ENCODE measurements around the gene TNNT2. TPM values are rescaled to one million over a fixed set of nuclear protein-coding genes. Genes with fewer than 3 reads are reported as not detected.

Gene TNNT2
- total and polyA plus RNA-seq, 2 donors (not counting 1 experiment from before 2014, with no cell fraction given) = 1.4 TPM; not detected in 1

- H3K79me2 ChIP-seq (ENCODE audit: control insufficient read depth, insufficient read depth, low read length) = no peaks in the 10 kb centered on the region
- H3K4me2 ChIP-seq (ENCODE audit: extremely low read depth, insufficient read depth, low read length) = no peak overlapping the region
- no peaks in the 10 kb centered on the region for H3K4me1 ChIP-seq (ENCODE audit: control insufficient read depth, extremely low read depth, insufficient read depth, low read length)
- no peak for DNase-seq (ENCODE audit: low read depth in 2 of 2)
- no peaks in the 10 kb centered on the region for H4K20me1 ChIP-seq (ENCODE audit: control insufficient read depth, extremely low read depth, insufficient read depth, low read length)
- peaks cover 8% of the 10 kb centered on the region for H3K27me3 ChIP-seq (ENCODE audit: control insufficient read depth, insufficient read depth, low read length)
- no peaks in the 10 kb centered on the region for H3K9me3 ChIP-seq (ENCODE audit: control insufficient read depth, insufficient read depth, low read depth, low read length)
- no peak overlapping the region for H3K4me3 ChIP-seq (replicated peaks in 1 of 4; ENCODE audit: control extremely low read depth in 1 of 4, insufficient read depth in 1 of 4, low read depth in 3 of 4, low read length in 4 of 4)
- H3K36me3 ChIP-seq (ENCODE audit: control insufficient read depth, insufficient read depth, low read length) = no peaks in the 10 kb centered on the region
- no peak overlapping the region for H2AFZ ChIP-seq (ENCODE audit: low read length)
- no peak overlapping the region for H3K9ac ChIP-seq (ENCODE audit: insufficient read depth, low read length)
- no peak overlapping the region for H3K27ac ChIP-seq (ENCODE audit: insufficient read depth, low read length)
- no peak for TF ChIP-seq CTCF (conservative IDR thresholded peaks at IDR 0.05 in 1 of 2, IDR thresholded peaks at IDR 0.05 in 1 of 2; ENCODE audit: low read depth in 1 of 2, low read length in 2 of 2)
- TF ChIP-seq EZH2 (IDR thresholded peaks at IDR 0.05; ENCODE audit: low read length, missing control alignments) = no peak
Observed at GRCh38 chr1:201335174-201335870, 42.2 kb downstream of the TNNT2 start.

- no peak for DNase-seq (ENCODE audit: low read depth in 2 of 2)
- Histone ChIP-seq H4K20me1 (ENCODE audit: control insufficient read depth, extremely low read depth, insufficient read depth, low read length) (no peaks in the 10 kb centered on the region), H3K79me2 (ENCODE audit: control insufficient read depth, insufficient read depth, low read length) (no peaks in the 10 kb centered on the region), H3K36me3 (ENCODE audit: control insufficient read depth, insufficient read depth, low read length) (no peaks in the 10 kb centered on the region), H3K9ac (ENCODE audit: insufficient read depth, low read length) (no peak overlapping the region), H2AFZ (ENCODE audit: low read length) (no peak overlapping the region), H3K4me3 (replicated peaks in 1 of 4; ENCODE audit: control extremely low read depth in 1 of 4, insufficient read depth in 1 of 4, low read depth in 3 of 4, low read length in 4 of 4) (no peak overlapping the region), H3K9me3 (ENCODE audit: control insufficient read depth, insufficient read depth, low read depth, low read length) (no peaks in the 10 kb centered on the region), H3K4me1 (ENCODE audit: control insufficient read depth, extremely low read depth, insufficient read depth, low read length) (no peaks in the 10 kb centered on the region), H3K4me2 (ENCODE audit: extremely low read depth, insufficient read depth, low read length) (no peak overlapping the region), H3K27me3 (ENCODE audit: control insufficient read depth, insufficient read depth, low read length) (peaks cover 12% of the 10 kb centered on the region), H3K27ac (ENCODE audit: insufficient read depth, low read length) (no peak overlapping the region)
- TF ChIP-seq EZH2 (IDR thresholded peaks at IDR 0.05; ENCODE audit: low read length, missing control alignments) (no peak), CTCF (conservative IDR thresholded peaks at IDR 0.05 in 1 of 2, IDR thresholded peaks at IDR 0.05 in 1 of 2; ENCODE audit: low read depth in 1 of 2, low read length in 2 of 2) (no peak)
Observed at GRCh38 chr1:201334325-201335173, 42.9 kb downstream of the TNNT2 start.

GRCh38 chr1:201332616-201333335 is 44.7 kb downstream of the TNNT2 start:
- Histone ChIP-seq H2AFZ (ENCODE audit: low read length) (no peak overlapping the region), H3K36me3 (ENCODE audit: control insufficient read depth, insufficient read depth, low read length) (no peaks in the 10 kb centered on the region), H3K79me2 (ENCODE audit: control insufficient read depth, insufficient read depth, low read length) (no peaks in the 10 kb centered on the region), H3K4me3 (replicated peaks in 1 of 4; ENCODE audit: control extremely low read depth in 1 of 4, insufficient read depth in 1 of 4, low read depth in 3 of 4, low read length in 4 of 4) (no peak overlapping the region), H3K27ac (ENCODE audit: insufficient read depth, low read length) (no peak overlapping the region), H3K4me2 (ENCODE audit: extremely low read depth, insufficient read depth, low read length) (no peak overlapping the region), H3K9me3 (ENCODE audit: control insufficient read depth, insufficient read depth, low read depth, low read length) (no peaks in the 10 kb centered on the region), H3K4me1 (ENCODE audit: control insufficient read depth, extremely low read depth, insufficient read depth, low read length) (no peaks in the 10 kb centered on the region), H3K9ac (ENCODE audit: insufficient read depth, low read length) (no peak overlapping the region), H4K20me1 (ENCODE audit: control insufficient read depth, extremely low read depth, insufficient read depth, low read length) (no peaks in the 10 kb centered on the region), H3K27me3 (ENCODE audit: control insufficient read depth, insufficient read depth, low read length) (peaks cover 15% of the 10 kb centered on the region)
- DNase-seq (ENCODE audit: low read depth in 2 of 2) = no peak
- TF ChIP-seq CTCF (conservative IDR thresholded peaks at IDR 0.05 in 1 of 2, IDR thresholded peaks at IDR 0.05 in 1 of 2; ENCODE audit: low read depth in 1 of 2, low read length in 2 of 2) (no peak), EZH2 (IDR thresholded peaks at IDR 0.05; ENCODE audit: low read length, missing control alignments) (no peak)

Measured in fibroblast of lung (primary cell).